GM21526 (cell line): ENCODE measurements around the gene MAGEF1.

Experiments used
- ATAC-seq: cut with Tn5 transposase; IDR thresholded peaks from one replicate; pipeline ENCODE4 v1.9.1; 2021; ENCODE audit warnings: moderate library complexity; ENCODE audit not compliant: unreplicated experiment, low FRiP score

The MAGEF1 gene

DNA sequence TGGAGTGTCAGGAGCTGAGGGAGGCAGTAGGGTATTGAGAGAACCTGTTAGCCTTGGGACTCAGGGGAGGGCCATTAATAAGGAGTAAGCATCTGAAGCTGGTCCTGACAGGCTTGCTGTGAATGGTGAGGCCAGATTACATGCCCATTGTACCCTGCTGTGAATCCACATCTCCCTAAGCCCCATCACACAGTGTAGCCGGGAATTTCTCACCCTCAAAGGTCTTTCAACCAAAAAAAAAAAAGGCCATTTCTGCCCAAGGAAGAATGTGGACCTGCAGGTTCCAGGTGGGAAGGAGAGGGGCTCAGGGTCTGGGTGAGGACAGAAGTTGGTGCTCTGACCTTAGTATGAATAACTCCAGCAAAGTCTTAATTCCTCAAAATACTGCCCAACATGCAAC is 37.2 kb downstream of the MAGEF1 start:
- no peak for ATAC-seq

DNA sequence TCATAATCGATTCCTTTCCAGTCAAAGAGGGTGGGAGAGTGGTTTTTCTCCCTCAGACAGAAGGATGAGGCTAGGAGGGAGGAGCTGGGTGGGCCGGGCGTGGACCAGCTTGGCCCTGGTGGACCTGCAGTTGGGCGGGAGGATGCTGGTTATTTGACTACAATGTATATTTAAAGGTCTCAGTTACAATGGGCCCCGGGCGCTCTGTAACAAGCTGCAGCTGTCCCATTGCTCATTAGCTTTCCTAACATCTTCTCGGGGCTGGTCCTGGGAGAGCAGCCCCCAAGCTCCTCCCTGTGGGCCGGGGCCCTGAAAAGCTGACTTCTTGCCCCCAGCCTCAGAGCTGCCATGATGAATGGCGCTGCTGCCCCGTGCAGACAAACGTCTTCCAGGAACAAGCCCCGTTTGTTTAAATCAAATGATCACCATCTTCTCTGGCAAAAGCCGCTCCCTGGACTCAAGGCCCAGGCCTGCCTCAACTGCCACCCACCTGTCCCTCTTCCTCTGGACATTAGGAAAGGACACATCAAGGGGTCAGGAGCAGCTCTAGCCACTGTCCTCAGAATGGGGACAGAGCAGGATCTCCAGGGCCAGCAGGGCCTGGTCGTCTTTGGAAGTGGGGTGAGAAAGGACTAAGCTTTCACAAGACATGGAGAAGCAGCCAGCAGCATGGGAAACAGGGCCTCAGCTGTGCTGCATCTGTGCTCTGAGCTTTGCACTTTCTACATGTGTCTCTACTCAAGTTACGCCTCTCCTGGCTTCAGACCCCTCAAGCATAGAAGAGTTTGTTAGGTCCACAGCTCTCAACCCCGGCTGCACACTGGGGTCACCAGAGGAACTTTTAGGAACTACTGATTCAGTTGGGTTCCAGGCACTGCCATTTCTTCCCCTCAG is 38.6 kb downstream of the MAGEF1 start:
- no peak for ATAC-seq

DNA sequence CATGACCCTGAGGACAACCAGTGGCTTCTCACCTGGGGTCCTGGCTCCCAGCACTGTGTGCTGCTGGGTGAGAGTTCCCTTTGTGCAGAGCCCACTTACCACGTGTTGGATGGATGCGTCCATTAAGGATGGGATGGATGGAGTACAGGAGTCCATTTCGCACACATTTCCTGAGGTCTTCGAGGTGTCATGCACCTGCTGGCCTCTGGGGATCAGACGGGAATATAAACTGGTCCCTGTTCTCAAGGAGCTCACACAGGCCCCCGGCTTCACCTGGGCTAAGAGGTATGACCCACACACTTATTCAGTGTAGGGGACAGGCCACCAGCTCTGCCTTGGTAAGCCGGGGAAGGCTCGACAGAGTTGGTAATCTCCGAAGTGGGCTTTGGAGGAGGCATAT is 39.5 kb downstream of the MAGEF1 start:
- no peak for ATAC-seq

DNA sequence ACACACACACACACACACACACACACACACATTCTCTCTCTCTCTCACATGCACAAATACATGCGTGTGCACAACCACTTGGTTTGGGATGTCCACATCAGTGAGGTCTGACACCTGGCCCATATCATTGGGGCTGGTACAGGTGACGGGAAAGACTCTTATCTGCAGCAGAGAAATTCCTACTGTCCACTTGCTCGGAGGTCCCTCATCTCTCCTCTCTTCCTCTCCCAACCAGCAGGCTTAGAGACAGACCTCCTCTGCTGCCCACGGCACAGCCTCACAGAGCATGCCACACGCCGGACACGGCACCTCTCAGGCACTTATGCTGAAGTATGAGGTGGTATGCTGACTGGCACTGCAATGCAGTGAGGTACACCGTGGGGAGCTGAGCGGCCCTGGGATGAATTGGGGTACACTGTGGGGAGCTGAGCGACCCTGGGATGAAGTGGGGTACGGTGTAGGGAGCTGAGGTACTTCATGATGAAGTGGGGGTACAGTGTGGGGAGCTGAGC is 41.7 kb downstream of the MAGEF1 start:
- ATAC-seq: no peak

DNA sequence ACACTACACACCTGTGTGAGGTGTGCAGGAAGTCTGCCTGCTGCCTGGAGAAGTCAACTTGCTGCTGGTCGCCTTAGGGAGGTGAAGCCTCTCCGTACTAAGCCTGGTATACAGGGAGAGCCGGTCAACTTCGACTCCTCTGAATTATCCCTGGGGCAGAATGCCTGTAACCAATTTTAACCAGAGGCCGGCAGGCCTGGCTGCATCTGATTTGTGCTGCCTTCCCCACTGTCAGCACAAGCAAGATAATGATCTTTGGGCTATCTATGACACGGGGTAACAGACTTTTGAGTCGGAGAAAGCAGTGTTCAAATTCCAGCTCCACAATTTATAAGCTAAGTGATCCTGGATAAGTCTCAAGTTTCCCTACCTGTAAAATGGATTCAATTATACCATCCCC is 42.3 kb downstream of the MAGEF1 start:
- no peak for ATAC-seq

DNA sequence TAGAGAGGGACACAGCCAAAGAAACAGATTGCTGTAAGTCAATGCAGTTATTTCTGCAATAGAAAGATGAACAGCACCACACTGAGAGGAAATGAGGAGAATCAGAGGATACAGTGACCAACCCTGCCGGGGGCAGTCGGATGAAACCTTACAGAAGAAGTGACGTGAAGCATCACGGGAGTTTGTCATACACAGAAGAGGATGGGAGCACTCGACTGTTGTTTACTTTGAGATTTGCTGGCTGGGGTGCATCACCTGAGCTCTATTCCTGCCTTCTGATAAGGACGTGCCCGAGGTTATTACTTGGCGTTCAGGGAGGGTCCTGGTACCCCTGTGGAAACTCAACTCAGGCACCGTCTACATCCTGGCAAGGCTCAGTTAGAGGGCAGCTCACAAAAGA is 45.4 kb downstream of the MAGEF1 start:
- ATAC-seq: no peak

DNA sequence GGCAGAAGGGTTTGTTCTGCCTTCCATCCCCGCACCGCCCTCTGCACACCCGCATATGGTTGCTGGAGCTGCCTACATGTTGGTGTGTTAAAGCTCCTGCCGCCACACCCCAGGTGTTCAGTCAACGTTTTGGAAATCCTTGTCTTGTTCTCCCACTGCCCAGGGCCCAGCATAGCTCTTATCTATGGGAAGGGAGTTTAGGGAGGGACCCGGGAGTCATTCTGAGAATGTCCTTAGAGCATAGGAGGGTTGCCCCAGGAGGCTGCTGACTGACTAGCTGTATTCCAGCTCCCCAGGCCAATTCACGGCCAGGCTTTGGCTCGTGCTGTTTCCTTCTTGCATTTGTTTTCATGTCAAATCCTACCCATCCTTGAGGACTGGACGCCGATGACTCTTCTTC is 46.8 kb downstream of the MAGEF1 start:
- no peak for ATAC-seq

DNA sequence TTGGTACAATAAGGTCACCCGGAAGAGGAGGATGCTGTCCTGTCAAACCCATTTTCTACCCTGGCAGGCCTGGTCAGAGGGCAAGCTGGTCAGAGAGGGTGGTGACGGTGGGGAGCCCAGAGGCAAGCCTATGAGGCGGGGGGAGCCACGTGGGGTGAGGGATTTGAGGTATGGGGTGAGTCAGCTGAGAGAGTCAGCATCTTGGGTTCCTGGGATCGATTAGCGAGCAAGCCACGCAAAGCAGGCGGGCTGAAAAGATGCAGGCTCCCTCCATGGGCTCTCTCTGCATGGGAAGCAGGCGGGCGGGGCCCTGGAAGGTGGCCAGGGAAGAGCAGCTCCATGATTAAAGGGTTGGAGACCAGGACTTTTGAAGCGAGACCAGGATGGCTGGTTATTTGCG is 48.1 kb downstream of the MAGEF1 start:
- ATAC-seq: no peak

DNA sequence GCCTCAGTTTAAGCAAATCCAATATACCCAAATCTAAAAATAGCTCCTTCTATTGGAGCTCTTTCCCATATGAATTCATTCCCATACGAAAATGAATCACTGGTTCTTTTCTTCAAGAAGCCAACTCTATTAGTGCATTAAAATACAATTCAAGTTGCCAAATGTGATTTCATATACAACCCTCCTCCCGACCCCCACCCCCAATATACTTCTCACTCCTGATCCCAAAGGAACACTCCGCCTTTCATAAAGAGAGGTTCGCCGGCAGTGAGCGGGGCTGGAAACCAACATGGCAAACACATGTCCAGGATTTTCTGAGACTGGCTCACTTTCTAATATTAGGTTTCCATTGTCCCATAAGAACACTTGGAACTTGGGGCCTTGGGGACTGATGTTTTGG is 48.5 kb downstream of the MAGEF1 start:
- no peak for ATAC-seq

DNA sequence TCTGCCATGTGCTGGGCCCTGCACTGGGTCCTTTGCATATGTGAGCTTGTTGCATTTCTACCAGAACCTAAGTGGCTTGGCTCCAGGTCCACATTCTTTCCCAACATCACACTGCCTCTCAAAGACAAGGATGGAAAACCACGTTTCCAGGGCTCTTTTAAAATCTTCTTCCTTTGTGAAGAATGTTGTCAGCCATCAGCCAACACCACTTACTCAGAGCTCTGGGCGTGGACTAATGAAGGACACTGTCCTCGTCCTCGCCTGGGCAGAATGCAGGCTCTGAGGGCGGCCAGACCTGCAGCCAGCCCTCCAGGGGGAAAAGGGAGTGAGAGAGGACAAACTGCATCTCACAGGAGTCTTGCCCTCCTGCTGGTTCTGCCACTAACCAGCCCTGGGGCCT is 49.7 kb downstream of the MAGEF1 start:
- no peak for ATAC-seq

DNA sequence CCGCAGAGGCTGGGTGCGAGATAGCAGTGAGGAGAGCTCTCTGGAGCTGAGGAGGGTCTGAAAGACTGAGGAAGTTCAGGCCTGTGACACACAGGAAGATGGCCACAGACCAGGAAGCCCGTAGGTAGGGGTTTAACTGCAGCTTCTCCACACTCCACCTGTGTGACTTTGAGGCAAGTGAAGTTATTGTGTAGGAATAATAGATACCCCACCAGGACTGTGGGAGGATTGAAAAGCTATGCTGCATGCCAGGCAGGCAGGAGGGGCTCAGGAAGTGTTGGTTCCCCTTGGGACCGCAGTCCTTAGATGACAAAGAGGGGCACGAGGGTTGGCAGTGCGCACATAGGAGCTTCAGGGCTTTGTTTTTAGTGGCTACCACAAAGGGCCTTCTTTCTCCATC is 50.9 kb downstream of the MAGEF1 start:
- ATAC-seq: no peak
